Stimulated activated naive B cell treated with anti-CD40 and anti-IgM and Interleukin-4, amounts not matched to agents 10 μg/mL and 1 μg/mL and 100 μg/mL, for 72 hours (primary cell): Measurements from ENCODE around the gene MAP2K5.

ENCODE experiments used
- ATAC-seq, 2 donors: fragments of 150-1000 bp; cut with Tn5 transposase; replicated peaks; 2 replicates each; pipeline ENCODE4 v1.10.0; 2021; ENCODE audit warnings: moderate library complexity in 1 of 2
- DNase-seq: peaks from one replicate; pipeline ENCODE4 v3.0.0; 2021
- H3K27ac Mint-ChIP-seq: one replicate; pipeline ENCODE4 v1.8.0; 2022; ENCODE audit warnings: mild to moderate bottlenecking, mixed read lengths
- H3K27me3 Mint-ChIP-seq, 2 donors: one replicate each; pipeline ENCODE4 v1.8.0; 2022; ENCODE audit warnings: mixed read lengths in 2 of 2
- H3K36me3 Mint-ChIP-seq, 2 donors: one replicate each; pipeline ENCODE4 v1.8.0; 2022; ENCODE audit warnings: mixed read lengths in 2 of 2, mild to moderate bottlenecking in 1 of 2
- H3K4me1 Mint-ChIP-seq, 2 donors: one replicate each; pipeline ENCODE4 v1.8.0; 2022; ENCODE audit warnings: mixed read lengths in 2 of 2, mild to moderate bottlenecking in 1 of 2
- H3K4me3 Mint-ChIP-seq, 2 donors: one replicate each; pipeline ENCODE4 v1.8.0; 2022; ENCODE audit warnings: mild to moderate bottlenecking in 2 of 2, mixed read lengths in 2 of 2, moderate library complexity in 1 of 2
- H3K9me3 Mint-ChIP-seq, 2 donors: one replicate each; pipeline ENCODE4 v1.8.0; 2022; ENCODE audit warnings: mixed read lengths in 2 of 2, mild to moderate bottlenecking in 1 of 2

MAP2K5 gene

GRCh38 chr15:67775250-67775649 lies 232.7 kb downstream of the MAP2K5 start:
- no peak for ATAC-seq
- H3K4me3 Mint-ChIP-seq, result no peak overlapping the region
- H3K36me3 Mint-ChIP-seq, result peaks cover 3 to 15% of the 10 kb centered on the region in 2 donors
- H3K27ac Mint-ChIP-seq, result no peak overlapping the region
- H3K4me1 Mint-ChIP-seq, result peaks cover 9 to 17% of the 10 kb centered on the region in 2 donors
- no peak for DNase-seq
- H3K9me3 Mint-ChIP-seq, result no peaks in the 10 kb centered on the region
- no peaks in the 10 kb centered on the region for H3K27me3 Mint-ChIP-seq

- H3K27me3 Mint-ChIP-seq, result no peaks in the 10 kb centered on the region
- ATAC-seq (no peak), DNase-seq (no peak)
- H3K4me3 Mint-ChIP-seq, result no peak overlapping the region
- H3K27ac Mint-ChIP-seq, result no peak overlapping the region
- peaks cover 11 to 20% of the 10 kb centered on the region in 2 donors for H3K4me1 Mint-ChIP-seq
- peaks cover 3 to 12% of the 10 kb centered on the region in 2 donors for H3K36me3 Mint-ChIP-seq
- H3K9me3 Mint-ChIP-seq, result no peaks in the 10 kb centered on the region
Measured at GRCh38 chr15:67775998-67776397, 233.5 kb downstream of the MAP2K5 start.

GRCh38 chr15:67776600-67776999 lies 234.1 kb downstream of the MAP2K5 start:
- H3K27me3 Mint-ChIP-seq, result no peaks in the 10 kb centered on the region
- H3K4me1 Mint-ChIP-seq, result peaks cover 11 to 20% of the 10 kb centered on the region in 2 donors
- H3K9me3 Mint-ChIP-seq, result no peaks in the 10 kb centered on the region
- H3K36me3 Mint-ChIP-seq, result peaks cover 3 to 12% of the 10 kb centered on the region in 2 donors
- H3K27ac Mint-ChIP-seq, result no peak overlapping the region
- no peak for DNase-seq
- H3K4me3 Mint-ChIP-seq, result no peak overlapping the region
- ATAC-seq, result no peak

GRCh38 chr15:67777071-67777470 lies 234.6 kb downstream of the MAP2K5 start:
- ATAC-seq (no peak), DNase-seq (no peak)
- H3K9me3 Mint-ChIP-seq, result no peaks in the 10 kb centered on the region
- H3K4me1 Mint-ChIP-seq, result peaks cover 11 to 20% of the 10 kb centered on the region in 2 donors
- H3K27ac Mint-ChIP-seq, result no peak overlapping the region
- no peak overlapping the region for H3K4me3 Mint-ChIP-seq
- peaks cover 3 to 12% of the 10 kb centered on the region in 2 donors for H3K36me3 Mint-ChIP-seq
- no peaks in the 10 kb centered on the region for H3K27me3 Mint-ChIP-seq

- peaks cover 11 to 24% of the 10 kb centered on the region in 2 donors for H3K4me1 Mint-ChIP-seq
- H3K27ac Mint-ChIP-seq, result no peak overlapping the region
- no peak for ATAC-seq
- no peaks in the 10 kb centered on the region for H3K9me3 Mint-ChIP-seq
- H3K36me3 Mint-ChIP-seq, result peaks cover 3 to 12% of the 10 kb centered on the region in 2 donors
- H3K27me3 Mint-ChIP-seq, result no peaks in the 10 kb centered on the region
- H3K4me3 Mint-ChIP-seq, result no peak overlapping the region
- no peak for DNase-seq
Measured at GRCh38 chr15:67777773-67778172, 235.3 kb downstream of the MAP2K5 start.

- Mint-ChIP-seq H3K27ac (no peak overlapping the region), H3K36me3 (peaks cover 3 to 17% of the 10 kb centered on the region in 2 donors), H3K4me1 (peaks cover 20 to 36% of the 10 kb centered on the region in 2 donors), H3K9me3 (no peaks in the 10 kb centered on the region), H3K4me3 (peak overlapping the region in 1 of 2 donors; percentile 53), H3K27me3 (no peaks in the 10 kb centered on the region)
- ATAC-seq (no peak), DNase-seq (no peak)
Measured at GRCh38 chr15:67778968-67779548, 236.6 kb downstream of the MAP2K5 start.

- H3K4me3 Mint-ChIP-seq, result peak overlapping the region; percentile 53 to 73
- H3K27me3 Mint-ChIP-seq, result no peaks in the 10 kb centered on the region
- ATAC-seq (peak; percentile 30 to 52), DNase-seq (no peak)
- H3K4me1 Mint-ChIP-seq, result peaks cover 25 to 42% of the 10 kb centered on the region in 2 donors
- H3K36me3 Mint-ChIP-seq, result peaks cover 2 to 19% of the 10 kb centered on the region in 2 donors
- H3K9me3 Mint-ChIP-seq, result no peaks in the 10 kb centered on the region
- H3K27ac Mint-ChIP-seq, result peak overlapping the region; percentile 76
Measured at GRCh38 chr15:67779549-67780111, 237.1 kb downstream of the MAP2K5 start.

- ATAC-seq (no peak), DNase-seq (no peak)
- H3K9me3 Mint-ChIP-seq, result no peaks in the 10 kb centered on the region
- H3K27me3 Mint-ChIP-seq, result no peaks in the 10 kb centered on the region
- H3K4me3 Mint-ChIP-seq, result no peak overlapping the region
- no peak overlapping the region for H3K27ac Mint-ChIP-seq
- H3K4me1 Mint-ChIP-seq, result peaks cover 36 to 49% of the 10 kb centered on the region in 2 donors
- peaks cover 0 to 17% of the 10 kb centered on the region in 2 donors for H3K36me3 Mint-ChIP-seq
Measured at GRCh38 chr15:67781061-67781460, 238.6 kb downstream of the MAP2K5 start.

GRCh38 chr15:67781907-67782690 lies 239.6 kb downstream of the MAP2K5 start:
- DNase-seq (no peak), ATAC-seq (no peak)
- H3K4me1 Mint-ChIP-seq, result peaks cover 41 to 60% of the 10 kb centered on the region in 2 donors
- H3K27me3 Mint-ChIP-seq, result no peaks in the 10 kb centered on the region
- H3K27ac Mint-ChIP-seq, result no peak overlapping the region
- H3K4me3 Mint-ChIP-seq, result no peak overlapping the region
- H3K9me3 Mint-ChIP-seq, result no peaks in the 10 kb centered on the region
- peaks cover 0 to 23% of the 10 kb centered on the region in 2 donors for H3K36me3 Mint-ChIP-seq

GRCh38 chr15:67782691-67782991 lies 240.1 kb downstream of the MAP2K5 start:
- Mint-ChIP-seq H3K4me3 (no peak overlapping the region), H3K4me1 (peaks cover 43 to 63% of the 10 kb centered on the region in 2 donors), H3K27ac (no peak overlapping the region), H3K27me3 (no peaks in the 10 kb centered on the region), H3K9me3 (no peaks in the 10 kb centered on the region), H3K36me3 (peaks cover 0 to 23% of the 10 kb centered on the region in 2 donors)
- no peak for DNase-seq
- no peak for ATAC-seq

GRCh38 chr15:67783303-67783702 lies 240.8 kb downstream of the MAP2K5 start:
- peaks cover 0 to 23% of the 10 kb centered on the region in 2 donors for H3K36me3 Mint-ChIP-seq
- no peaks in the 10 kb centered on the region for H3K27me3 Mint-ChIP-seq
- DNase-seq (peak; percentile 49), ATAC-seq (peak; percentile 77 to 80)
- peak overlapping the region; percentile 9 to 39 for H3K4me3 Mint-ChIP-seq
- H3K9me3 Mint-ChIP-seq, result no peaks in the 10 kb centered on the region
- H3K27ac Mint-ChIP-seq, result peak overlapping the region; percentile 69
- H3K4me1 Mint-ChIP-seq, result peaks cover 43 to 60% of the 10 kb centered on the region in 2 donors

- DNase-seq, result peak; percentile 58
- peaks cover 0 to 23% of the 10 kb centered on the region in 2 donors for H3K36me3 Mint-ChIP-seq
- H3K27me3 Mint-ChIP-seq, result no peaks in the 10 kb centered on the region
- H3K4me3 Mint-ChIP-seq, result peak overlapping the region; percentile 10 to 20
- peak; percentile 86 to 89 for ATAC-seq
- peaks cover 42 to 56% of the 10 kb centered on the region in 2 donors for H3K4me1 Mint-ChIP-seq
- peak overlapping the region; percentile 62 for H3K27ac Mint-ChIP-seq
- no peaks in the 10 kb centered on the region for H3K9me3 Mint-ChIP-seq
Measured at GRCh38 chr15:67784090-67784781, 241.7 kb downstream of the MAP2K5 start.

- peak overlapping the region; percentile 62 for H3K27ac Mint-ChIP-seq
- peak overlapping the region in 1 of 2 donors; percentile 20 for H3K4me3 Mint-ChIP-seq
- peaks cover 0 to 23% of the 10 kb centered on the region in 2 donors for H3K36me3 Mint-ChIP-seq
- no peaks in the 10 kb centered on the region for H3K27me3 Mint-ChIP-seq
- H3K9me3 Mint-ChIP-seq, result no peaks in the 10 kb centered on the region
- ATAC-seq (peak; percentile 24 to 35), DNase-seq (no peak)
- peaks cover 35 to 49% of the 10 kb centered on the region in 2 donors for H3K4me1 Mint-ChIP-seq
Measured at GRCh38 chr15:67784856-67785430, 242.4 kb downstream of the MAP2K5 start.

GRCh38 chr15:67785431-67785830 lies 242.9 kb downstream of the MAP2K5 start:
- Mint-ChIP-seq H3K4me1 (peaks cover 34 to 47% of the 10 kb centered on the region in 2 donors), H3K27me3 (no peaks in the 10 kb centered on the region), H3K4me3 (no peak overlapping the region), H3K27ac (no peak overlapping the region), H3K9me3 (no peaks in the 10 kb centered on the region), H3K36me3 (peaks cover 0 to 26% of the 10 kb centered on the region in 2 donors)
- DNase-seq (no peak), ATAC-seq (no peak)
